HG03460 (cell line): ENCODE measurements around the gene PHLDB3.
"Not testable (repeated sequence)": the region's sequence is repeated elsewhere in the genome, so short reads cannot be mapped to it uniquely, and the experiment has no call there.

Experiments used
- ATAC-seq: cut with Tn5 transposase; IDR thresholded peaks from one replicate; pipeline ENCODE4 v1.9.1; 2021; ENCODE audit not compliant: unreplicated experiment

Gene PHLDB3

GRCh38 chr19:43527860-43528622 lies 23.5 kb upstream of the PHLDB3 start:
- no peak for ATAC-seq

GRCh38 chr19:43526884-43527859 lies 22.6 kb upstream of the PHLDB3 start, which contains the start of gene ETHE1:
Gene ETHE1, minus strand, starts transcription at chr19:43527201. Its CDS starts 24 bp downstream, at chr19:43527177.
- peak; percentile 64 for ATAC-seq

- ATAC-seq = no peak
These were observed 21.6 kb upstream of the PHLDB3 start for GRCh38 chr19:43525836-43526771.

- ATAC-seq = no peak
These were observed 20.6 kb upstream of the PHLDB3 start for GRCh38 chr19:43524922-43525835.

GRCh38 chr19:43523696-43524095 lies 19.1 kb upstream of the PHLDB3 start:
- ATAC-seq = not testable (repeated sequence)

- ATAC-seq = no peak
These were observed 18.4 kb upstream of the PHLDB3 start for GRCh38 chr19:43522929-43523328.

GRCh38 chr19:43519436-43520088 lies 15.0 kb upstream of the PHLDB3 start:
- no peak for ATAC-seq

- no peak for ATAC-seq
These were observed 13.5 kb upstream of the PHLDB3 start for GRCh38 chr19:43518051-43518450.

GRCh38 chr19:43512399-43512798 lies 7.9 kb upstream of the PHLDB3 start:
- ATAC-seq = not testable (repeated sequence)

GRCh38 chr19:43511324-43511723 lies 6.8 kb upstream of the PHLDB3 start:
- no peak for ATAC-seq

- no peak for ATAC-seq
These were observed 6.2 kb upstream of the PHLDB3 start for GRCh38 chr19:43510713-43511112.

GRCh38 chr19:43507880-43508279 lies 3.3 kb upstream of the PHLDB3 start:
- ATAC-seq = no peak

- ATAC-seq = no peak
These were observed 2.1 kb upstream of the PHLDB3 start for GRCh38 chr19:43506629-43507028.

GRCh38 chr19:43505941-43506340 lies 1.4 kb upstream of the PHLDB3 start:
- ATAC-seq = no peak

GRCh38 chr19:43505186-43505456 lies 575 bp upstream of the PHLDB3 start:
- no peak for ATAC-seq

GRCh38 chr19:43503501-43504425 lies 783 bp downstream of the PHLDB3 start:
- peak; percentile 74 for ATAC-seq

GRCh38 chr19:43502419-43502976 lies 2.0 kb downstream of the PHLDB3 start:
- ATAC-seq = no peak
